HG02840 (cell line): Measurements from ENCODE around the gene SHC1.

Source experiments
- ATAC-seq: cut with Tn5 transposase; IDR thresholded peaks from one replicate; pipeline ENCODE4 v1.9.1; 2021; ENCODE audit warnings: mild to moderate bottlenecking, moderate library complexity, moderate number of reproducible peaks; ENCODE audit not compliant: unreplicated experiment, low FRiP score

The SHC1 gene

DNA sequence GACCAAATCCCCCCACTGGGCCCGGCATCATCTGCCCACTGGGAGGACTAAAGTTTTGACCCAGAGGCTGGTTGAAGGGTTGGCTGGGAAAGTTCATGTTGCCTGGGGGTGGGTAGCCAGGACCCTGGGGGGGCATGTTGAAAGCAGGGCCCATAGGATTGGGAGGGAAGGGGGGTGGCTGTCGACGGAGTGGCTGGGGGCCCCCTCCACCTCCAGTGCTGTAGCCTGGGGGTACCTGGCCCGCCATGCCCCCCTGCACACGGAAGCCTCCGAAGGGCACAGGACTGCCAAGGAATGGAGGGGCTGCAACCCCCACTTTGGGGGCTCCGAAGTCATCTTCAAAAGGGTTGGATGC, 11.1 kb downstream of the SHC1 start:
- ATAC-seq, result no peak

GRCh38 chr1:154958681-154959425, 11.7 kb downstream of the SHC1 start:
- no peak for ATAC-seq

DNA sequence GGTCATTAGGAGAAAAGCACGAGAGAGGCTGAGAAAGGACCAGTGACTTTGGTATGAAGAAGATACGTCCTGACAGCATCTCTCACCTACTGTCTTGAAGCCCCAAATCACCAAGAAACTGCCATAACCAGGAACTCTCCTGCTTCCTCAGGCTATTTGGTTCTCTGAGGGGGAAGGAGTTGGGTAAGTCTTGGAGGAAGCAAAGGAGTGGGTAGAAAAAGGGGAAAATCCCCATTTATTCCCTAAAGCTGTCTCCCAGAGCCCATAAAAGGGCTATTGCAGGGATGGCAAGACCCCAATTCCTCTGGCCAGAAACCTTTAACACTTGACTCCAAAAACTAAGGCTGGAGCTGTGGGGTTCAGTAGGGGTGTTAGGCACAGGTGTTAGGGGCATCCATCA, 12.5 kb downstream of the SHC1 start:
- no peak for ATAC-seq

- ATAC-seq, result no peak
Measured at GRCh38 chr1:154957091-154957657, 13.4 kb downstream of the SHC1 start.

GRCh38 chr1:154956544-154956941, 14.0 kb downstream of the SHC1 start:
- ATAC-seq, result no peak

DNA sequence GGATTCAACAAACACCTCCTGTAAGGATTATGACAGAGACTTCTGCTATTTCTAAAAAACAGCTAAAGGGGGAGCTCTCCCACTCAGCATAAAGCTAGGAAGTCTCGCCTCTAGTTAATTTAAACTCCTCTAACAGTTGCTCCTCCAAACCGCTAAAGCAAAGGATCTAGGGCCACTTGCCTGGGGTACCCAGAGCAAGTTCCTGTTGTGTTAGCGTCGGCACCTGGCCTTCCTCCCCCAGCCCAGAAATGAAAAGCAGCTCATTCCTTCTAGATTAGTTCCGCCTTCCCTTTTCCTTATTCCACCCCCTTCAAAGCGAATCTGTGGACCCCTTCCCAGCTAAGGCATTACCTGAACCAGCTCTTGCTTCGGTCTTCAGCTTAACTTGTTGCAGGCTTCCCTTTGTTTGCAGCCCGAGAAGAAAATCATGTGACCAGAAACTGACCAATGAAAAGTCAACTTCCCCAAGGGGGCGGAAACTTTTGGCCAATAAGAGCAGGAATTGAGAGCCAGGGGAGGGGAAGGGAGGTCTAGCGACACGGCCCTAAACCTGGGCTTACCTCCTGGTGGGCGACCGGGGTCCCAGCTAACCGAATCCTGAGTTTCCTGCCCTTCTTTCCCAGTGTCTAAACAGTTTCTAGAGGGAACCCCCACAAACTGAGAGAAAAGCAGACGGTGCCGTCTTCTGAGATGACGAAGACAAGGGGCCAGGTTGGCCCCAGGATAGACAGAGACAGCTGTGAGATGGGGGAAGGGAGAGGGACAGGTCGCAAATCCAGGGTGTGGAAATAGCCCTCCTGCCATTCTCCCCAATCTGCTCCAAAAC, 14.6 kb downstream of the SHC1 start, which contains the start of gene PBXIP1:
PBXIP1 (minus strand) TSS at position 382 of the 826 bp plus-strand sequence. CDS start 2,378 bp downstream, outside the sequence.
- no peak for ATAC-seq

GRCh38 chr1:154955039-154955717, 15.4 kb downstream of the SHC1 start:
- ATAC-seq, result no peak

GRCh38 chr1:154954541-154954940, 16.0 kb downstream of the SHC1 start:
- no peak for ATAC-seq

GRCh38 chr1:154953611-154954038, 16.9 kb downstream of the SHC1 start:
- no peak for ATAC-seq

- ATAC-seq, result no peak
Measured at GRCh38 chr1:154952664-154953063, 17.9 kb downstream of the SHC1 start.

GRCh38 chr1:154951901-154952657, 18.5 kb downstream of the SHC1 start:
- ATAC-seq, result no peak

- no peak for ATAC-seq
Measured at GRCh38 chr1:154948079-154948478, 22.5 kb downstream of the SHC1 start.

- no peak for ATAC-seq
Measured at GRCh38 chr1:154945962-154946850, 24.3 kb downstream of the SHC1 start.

- no peak for ATAC-seq
Measured at GRCh38 chr1:154945160-154945961, 25.2 kb downstream of the SHC1 start.

GRCh38 chr1:154944401-154945159, 26.0 kb downstream of the SHC1 start:
- ATAC-seq, result no peak

DNA sequence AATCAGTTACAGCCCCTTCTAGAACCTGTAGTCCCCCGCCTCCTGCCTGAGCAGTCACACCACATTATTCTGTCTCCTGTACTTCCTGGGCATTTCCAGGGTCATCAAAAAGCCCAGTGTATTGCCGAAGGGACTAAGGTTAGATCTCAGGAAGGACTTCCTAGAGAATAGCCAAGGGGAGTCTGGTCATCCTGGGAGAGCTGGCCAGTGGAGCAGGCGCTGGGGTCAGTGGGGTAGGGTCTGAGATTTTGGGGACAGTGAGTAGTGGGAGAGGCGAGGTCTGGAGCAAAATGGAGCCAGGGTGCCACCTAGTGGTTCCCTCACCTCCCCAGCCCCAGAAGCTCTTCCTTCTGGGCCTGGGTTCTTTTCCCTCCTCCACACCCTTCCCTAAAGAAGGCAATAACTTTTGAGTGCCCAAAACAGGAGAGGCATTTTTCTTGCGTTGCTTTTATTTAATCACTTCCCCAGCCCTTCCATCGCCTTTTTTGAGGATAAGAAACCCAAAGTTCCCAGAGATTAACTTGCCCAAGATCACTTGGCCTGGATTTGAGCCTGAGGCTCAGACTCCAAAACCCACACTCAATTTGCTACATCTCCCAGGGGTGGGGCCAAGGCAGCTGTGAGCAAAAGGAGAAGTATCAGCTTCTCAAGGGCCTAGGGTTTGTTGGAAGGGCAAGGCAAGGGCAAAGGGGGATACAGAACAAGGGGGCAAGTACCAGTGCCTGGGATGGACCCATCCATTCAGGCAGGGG, 26.7 kb downstream of the SHC1 start:
- no peak for ATAC-seq
